Motor neuron (in vitro differentiated cells): ENCODE data around the gene WFDC12. TPM values are rescaled to one million over a fixed set of nuclear protein-coding genes. Genes with fewer than 3 reads are reported as not detected.
"Not testable (repeated sequence)": the region's sequence is repeated elsewhere in the genome, so short reads cannot be mapped to it uniquely, and the experiment has no call there.

ENCODE experiments used
- ATAC-seq, 8 experiments: fragments of 200-7000 bp; cut with Tn5 transposase; replicated peaks in 6 of 8; 2 replicates each; pipeline ENCODE4 v1.8.0; 2021; ENCODE audit warnings: mild to moderate bottlenecking in 8 of 8, moderate library complexity in 8 of 8
- H3K27ac ChIP-seq, 2 donors: fragments of 250-450 bp; sonication (Bioruptor Pico); 2 replicates each; pipeline ENCODE4 v1.9.0; 2021; ENCODE audit warnings: antibody characterized with exemption in 2 of 2, mild to moderate bottlenecking in 2 of 2, moderate library complexity in 1 of 2
- H3K4me1 ChIP-seq, 2 donors: fragments of 250-450 bp; sonication (Bioruptor Pico); replicated peaks in 1 of 2; 2 replicates each; pipeline ENCODE4 v1.6.1; 2021; ENCODE audit warnings: antibody characterized with exemption in 2 of 2, mild to moderate bottlenecking in 2 of 2, moderate library complexity in 1 of 2
- H3K4me3 ChIP-seq, 5 donors: fragments of 250-450 bp; sonication (Bioruptor Pico); 2 replicates each; pipeline ENCODE4 v1.9.0; 2021; ENCODE audit warnings: antibody characterized with exemption in 5 of 5, mild to moderate bottlenecking in 5 of 5, moderate library complexity in 4 of 5
- WGBS, 10 experiments: fragments of 450-650 bp; shearing (Covaris generic); methylation state at CpG; one replicate each; pipeline ENCODE4 v1.0.0; 2022; 5-methylcytosine and 5-hydroxymethylcytosine counted together
- in situ Hi-C, 9 experiments: fragments of 400-800 bp; cut with MboI; loops; one replicate each; pipeline ENCODE4 v1.15.0; 2021; ENCODE audit warnings: low sequenced_read_pairs in 9 of 9, low pct_unique_long_range_greater_than_20kb in 2 of 9; ENCODE audit not compliant: unreplicated experiment in 9 of 9
- total RNA-seq, 8 experiments: library from RNA; unstranded; fragments of 300-600 nt; gene quantifications; 2 replicates each; pipeline versions ENCODE4 v1.2.3 to v1.2.4, GENCODE V29; 2022

WFDC12 gene, protein sequence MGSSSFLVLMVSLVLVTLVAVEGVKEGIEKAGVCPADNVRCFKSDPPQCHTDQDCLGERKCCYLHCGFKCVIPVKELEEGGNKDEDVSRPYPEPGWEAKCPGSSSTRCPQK
- total RNA-seq: not detected

DNA sequence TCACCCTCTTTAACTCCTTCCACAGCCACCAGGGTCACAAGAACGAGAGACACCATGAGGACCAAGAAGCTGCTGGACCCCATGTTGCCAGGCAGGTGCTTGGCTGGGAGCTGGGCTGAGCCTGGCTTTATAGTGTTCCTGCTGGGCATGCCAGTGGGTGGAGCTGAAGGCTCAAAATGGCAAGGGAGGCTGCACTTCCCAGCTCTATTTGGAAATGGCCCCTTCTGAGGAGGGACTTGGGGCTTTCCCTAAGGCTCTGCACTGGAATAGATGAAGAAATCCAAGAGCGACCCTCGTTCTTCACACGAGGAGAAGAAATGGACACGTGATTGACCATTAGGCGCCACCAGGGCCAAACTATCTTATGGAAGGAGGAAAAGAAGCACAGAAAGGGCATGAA lies at the start of gene WFDC12:
WFDC12 (minus strand) TSS at position 101 of the 400 bp plus-strand sequence; CDS start at position 83, 18 bp downstream.
- H3K4me3 ChIP-seq: no peak within 1 kb of the TSS
- WGBS, 10 experiments: 40 to 93% (median 88%) methylated on average over 1 to 5 of the region's 6 CpGs; no CpG with 5 or more reads in 5 of the 10 experiments
- H3K4me1 ChIP-seq: no peaks in the 10 kb centered on the region
- in situ Hi-C loops: loop anchor here in 1 of 9 experiments (25.0 kb wide), 1 partner anchor 163 kb away; no protein-coding TSS in a partner anchor
- ATAC-seq: no peak
- H3K27ac ChIP-seq: no peak within 1 kb of the TSS

DNA sequence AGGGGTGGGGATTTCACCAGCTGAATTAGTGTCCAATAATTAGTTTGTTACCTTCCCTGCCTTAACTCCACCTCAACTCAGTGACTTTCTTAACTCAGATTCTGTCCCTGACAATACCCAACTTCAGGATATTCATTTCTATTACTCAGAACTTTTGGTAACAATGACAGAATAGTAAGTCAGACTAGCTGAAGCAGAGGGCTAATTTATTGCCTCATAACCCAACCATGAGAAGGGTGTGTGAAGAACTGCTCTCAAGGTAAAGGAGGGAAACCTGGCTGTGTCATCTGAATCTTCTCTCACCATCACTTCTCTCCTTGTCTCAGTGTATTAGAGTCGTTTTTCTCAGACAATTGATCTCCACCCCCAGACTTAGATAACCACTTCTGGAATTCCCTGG lies 49.3 kb upstream of the WFDC12 start:
- 0% methylated on average over 1 of the region's 1 CpG; no CpG with 5 or more reads in 6 of the 10 experiments for WGBS, 10 experiments
- H3K4me1 ChIP-seq: no peaks in the 10 kb centered on the region
- in situ Hi-C loops: no loop called here

DNA sequence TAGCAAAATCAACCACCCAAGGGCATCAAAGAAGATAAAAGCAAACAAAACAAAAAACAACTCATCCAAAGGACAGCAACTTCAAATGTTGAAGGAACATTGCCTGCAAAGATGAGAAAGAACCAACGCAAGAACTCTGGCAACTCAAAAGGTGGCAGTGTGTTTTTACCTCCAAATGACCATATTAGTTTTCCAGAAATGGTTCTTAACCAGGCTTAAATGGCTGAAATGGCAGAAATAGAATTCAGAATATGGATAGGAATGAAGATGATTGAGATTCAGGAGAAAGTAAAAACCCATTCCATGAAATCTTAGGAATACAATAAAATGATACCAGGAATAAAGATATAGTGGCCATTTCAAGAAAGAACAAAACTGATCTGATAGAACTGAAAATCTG lies 40.6 kb upstream of the WFDC12 start:
- WGBS, 10 experiments: 33 to 100% (median 78%) methylated on average over 1 of the region's 1 CpG; no CpG with 5 or more reads in 2 of the 10 experiments
- ATAC-seq: no peak
- in situ Hi-C loops: no loop called here

More for the DNA sequence above, 49.3 kb upstream of the WFDC12 start:
- H3K4me3 ChIP-seq: no peak overlapping the region
- no peak overlapping the region for H3K27ac ChIP-seq
- ATAC-seq: no peak

DNA sequence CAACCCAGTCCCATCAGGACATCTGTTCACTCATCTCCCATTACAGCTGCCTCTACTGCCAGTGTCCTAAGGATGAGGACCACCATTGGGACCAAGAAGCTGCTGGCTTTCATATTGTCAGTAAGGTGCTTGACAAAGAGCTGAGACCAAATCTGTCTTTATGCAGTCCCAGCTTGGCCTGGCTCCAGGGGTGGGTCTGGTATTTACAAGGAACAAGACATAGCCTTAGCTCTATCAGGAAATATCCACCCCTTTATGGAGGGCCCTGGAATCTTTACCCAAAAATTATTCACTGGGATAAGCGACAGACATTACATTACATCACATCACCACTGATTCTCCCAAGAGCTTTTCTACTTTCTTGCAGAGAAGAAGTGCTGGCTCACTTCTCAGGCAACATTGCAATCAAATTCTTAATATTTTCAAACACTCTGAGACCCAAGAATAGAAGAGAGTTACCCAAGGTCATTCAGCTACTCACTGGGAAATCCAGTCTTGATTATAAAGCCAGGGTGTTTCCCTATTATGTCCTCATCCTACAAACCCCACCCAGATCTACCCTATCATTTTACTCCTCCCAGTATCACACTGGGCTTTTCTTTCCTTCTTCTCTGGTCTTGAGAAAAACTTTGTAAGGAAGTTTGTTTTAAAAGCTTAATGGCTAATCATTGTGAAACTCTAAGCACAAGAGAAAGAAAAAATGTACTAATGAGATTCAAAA lies 39.0 kb upstream of the WFDC12 start:
- Histone ChIP-seq H3K4me1 (no peaks in the 10 kb centered on the region), H3K27ac (no peak overlapping the region), H3K4me3 (no peak overlapping the region)
- peak in 2 of 8 experiments; percentile 92 to 96 for ATAC-seq
- in situ Hi-C loops: no loop called here
- 0 to 86% (median 36%) methylated on average over 1 of the region's 1 CpG; no CpG with 5 or more reads in 4 of the 10 experiments for WGBS, 10 experiments

More for the DNA sequence above, 40.6 kb upstream of the WFDC12 start:
- Histone ChIP-seq H3K27ac (no peak overlapping the region), H3K4me1 (no peaks in the 10 kb centered on the region), H3K4me3 (no peak overlapping the region)

DNA sequence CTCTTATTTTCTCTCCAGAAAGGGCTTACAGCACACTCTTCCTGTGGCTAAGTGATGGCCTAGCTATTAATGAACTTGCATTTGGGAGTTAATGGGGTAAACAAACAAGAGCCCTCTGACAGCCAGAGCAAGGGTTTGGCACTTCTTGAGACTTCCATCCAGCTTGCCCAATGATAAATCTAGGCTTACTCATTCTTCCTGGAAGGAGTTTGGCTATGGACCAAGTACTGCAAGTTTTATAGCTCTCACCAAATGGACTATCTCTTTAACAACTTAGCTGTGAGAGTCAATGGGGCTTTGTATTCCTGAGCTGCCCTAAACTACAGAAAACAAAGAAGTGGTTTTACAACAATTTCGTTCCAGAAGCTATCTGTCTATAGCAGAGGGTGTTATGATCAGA lies 33.7 kb upstream of the WFDC12 start:
- in situ Hi-C loops: no loop called here
- no peak overlapping the region for H3K4me3 ChIP-seq
- no peaks in the 10 kb centered on the region for H3K4me1 ChIP-seq
- ATAC-seq: peak in 5 of 8 experiments; percentile 61 to 98 (median 75)
- WGBS, 10 experiments: 0 to 40% (median 33%) methylated on average over 1 of the region's 1 CpG; no CpG with 5 or more reads in 5 of the 10 experiments
- no peak overlapping the region for H3K27ac ChIP-seq

DNA sequence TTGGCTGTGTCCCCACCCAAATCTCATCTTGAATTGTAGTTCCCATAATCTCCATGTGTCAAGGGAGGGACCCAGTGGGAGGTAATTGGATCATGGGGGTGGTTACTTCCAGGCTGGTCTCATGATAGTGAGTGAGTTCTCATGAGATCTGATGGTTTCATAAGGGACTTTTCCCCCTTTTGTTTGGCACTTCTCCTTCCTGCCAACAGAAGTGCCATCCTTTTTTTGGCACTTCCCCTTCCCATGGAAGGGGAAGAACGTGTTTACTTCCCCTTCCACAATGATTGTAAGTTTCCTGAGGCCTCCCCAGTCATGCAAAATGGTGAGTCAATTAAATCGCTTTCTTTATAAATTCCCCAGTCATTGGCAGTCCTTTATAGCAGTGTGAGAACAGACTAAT lies 32.4 kb upstream of the WFDC12 start:
- in situ Hi-C loops: no loop called here
- no peak for ATAC-seq
- WGBS, 10 experiments: 0 to 100% (median 47%) methylated on average over 1 to 2 of the region's 2 CpGs
- Histone ChIP-seq H3K4me3 (no peak overlapping the region), H3K27ac (no peak overlapping the region), H3K4me1 (no peaks in the 10 kb centered on the region)

DNA sequence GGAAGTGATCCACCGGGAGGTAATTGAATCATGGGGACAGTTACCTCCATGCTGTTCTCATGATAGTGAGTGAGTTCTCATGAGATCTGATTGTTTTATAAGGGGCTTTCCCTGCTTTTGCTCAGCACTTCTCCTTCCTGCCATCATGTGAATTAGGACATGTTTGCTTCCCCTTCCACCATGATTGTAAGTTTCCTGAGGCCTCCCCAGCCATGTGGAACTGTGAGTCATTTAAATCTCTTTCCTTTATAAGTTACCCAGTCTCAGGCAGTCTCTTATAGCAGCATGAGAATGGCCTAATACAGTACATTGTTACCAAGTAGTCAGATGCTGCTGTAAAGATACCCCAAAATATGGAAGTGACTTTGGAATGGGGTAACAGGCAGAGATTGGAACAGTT lies 30.5 kb upstream of the WFDC12 start:
- WGBS, 10 experiments: 83 to 100% (median 100%) methylated on average over 1 of the region's 1 CpG; no CpG with 5 or more reads in 7 of the 10 experiments
- H3K4me3 ChIP-seq, H3K4me1 ChIP-seq, ATAC-seq, H3K27ac ChIP-seq, in situ Hi-C loops: not testable (repeated sequence)

DNA sequence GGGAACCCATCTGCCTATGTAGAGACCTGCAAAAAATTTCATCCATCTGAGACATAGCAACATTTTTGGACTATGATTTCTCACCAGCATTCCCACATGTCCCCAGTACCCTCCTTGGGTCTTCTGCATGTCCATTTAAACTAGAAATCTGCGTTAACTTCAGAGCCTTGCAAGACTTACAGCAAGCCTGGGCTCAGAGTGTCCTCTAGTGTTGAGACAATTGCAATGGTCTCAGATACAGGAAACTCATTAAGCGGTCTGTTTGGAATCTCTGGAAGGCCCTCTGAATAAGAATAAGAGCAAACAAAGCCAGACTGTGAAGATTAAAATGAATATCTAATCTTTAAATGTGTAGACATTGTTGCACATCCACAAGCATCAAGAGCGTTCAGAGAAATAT lies 29.9 kb upstream of the WFDC12 start:
- ATAC-seq: no peak
- Histone ChIP-seq H3K4me3 (no peak overlapping the region), H3K27ac (no peak overlapping the region), H3K4me1 (no peaks in the 10 kb centered on the region)
- in situ Hi-C loops: no loop called here
- WGBS, 10 experiments: 32 to 100% (median 60%) methylated on average over 1 to 3 of the region's 3 CpGs

DNA sequence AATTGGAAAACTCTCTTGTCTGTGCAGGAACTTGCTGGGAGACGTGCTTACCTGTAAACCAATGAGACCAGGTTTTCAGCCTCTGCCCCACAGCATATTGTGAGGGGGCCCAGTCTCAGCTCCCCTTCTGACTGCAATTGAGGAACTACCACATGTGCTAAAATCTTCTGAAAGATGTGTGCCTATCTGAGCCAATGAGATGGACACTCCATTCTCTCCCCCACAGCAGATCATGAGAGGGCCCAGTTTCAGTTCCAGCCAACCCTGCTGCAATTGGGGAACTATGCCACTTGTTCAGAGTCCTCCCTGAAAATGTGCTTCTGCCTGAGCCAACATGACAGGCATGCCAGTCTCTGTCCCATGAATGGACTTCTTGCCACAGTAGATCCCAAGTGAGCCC lies 29.5 kb upstream of the WFDC12 start:
- ATAC-seq: no peak
- Histone ChIP-seq H3K27ac (no peak overlapping the region), H3K4me1 (no peaks in the 10 kb centered on the region), H3K4me3 (no peak overlapping the region)
- in situ Hi-C loops: no loop called here
- 60% methylated on average over 1 of the region's 1 CpG; no CpG with 5 or more reads in 9 of the 10 experiments for WGBS, 10 experiments

DNA sequence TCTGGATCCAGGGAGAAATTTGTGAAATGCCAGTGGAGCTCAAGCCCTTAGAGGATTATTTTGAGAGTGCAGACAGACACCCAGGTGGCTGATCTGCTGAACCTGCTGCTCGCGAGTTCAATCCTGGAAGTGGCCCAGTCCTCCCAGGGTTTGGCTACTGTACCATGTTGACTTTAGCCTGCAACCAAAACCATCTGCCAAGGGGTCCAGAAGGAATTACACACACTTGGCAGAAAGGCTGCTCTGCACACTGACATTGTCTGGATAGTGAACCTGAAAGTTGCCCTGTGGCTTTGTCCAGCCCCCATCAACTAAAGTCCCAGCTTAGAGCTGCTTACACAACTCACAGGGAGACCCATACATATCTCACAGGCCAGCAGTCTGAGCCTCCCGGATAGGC lies 28.9 kb upstream of the WFDC12 start:
- 57 to 100% (median 87%) methylated on average over 1 to 2 of the region's 3 CpGs; no CpG with 5 or more reads in 4 of the 10 experiments for WGBS, 10 experiments
- H3K27ac ChIP-seq: no peak overlapping the region
- ATAC-seq: no peak

DNA sequence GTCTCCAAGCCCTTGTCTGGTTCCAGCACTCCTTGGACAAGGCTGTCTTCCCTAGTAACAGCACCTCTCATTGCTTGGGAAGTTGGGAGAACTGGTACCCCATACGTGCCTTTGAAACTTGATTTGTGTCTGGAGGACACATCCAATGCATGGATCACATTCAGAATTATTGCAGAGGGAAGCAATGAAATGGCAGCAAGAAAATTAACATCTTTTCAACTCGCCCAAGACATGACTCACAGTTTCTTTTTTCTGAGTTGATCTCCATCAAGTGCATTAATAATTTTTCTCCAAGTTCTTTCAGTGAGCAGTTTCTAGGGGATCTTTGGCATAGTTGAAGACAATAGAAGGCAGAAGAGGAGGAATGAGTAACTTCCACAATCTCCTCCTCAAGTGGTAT lies 28.1 kb upstream of the WFDC12 start:
- Histone ChIP-seq H3K4me1 (no peaks in the 10 kb centered on the region), H3K27ac (no peak overlapping the region), H3K4me3 (no peak overlapping the region)
- in situ Hi-C loops: no loop called here
- WGBS, 10 experiments: 0 to 86% (median 33%) methylated on average over 1 to 2 of the region's 2 CpGs; no CpG with 5 or more reads in 1 of the 10 experiments
- ATAC-seq: peak in 2 of 8 experiments; percentile 78 to 83

More for the DNA sequence above, 28.9 kb upstream of the WFDC12 start:
- Histone ChIP-seq H3K4me1 (no peaks in the 10 kb centered on the region), H3K4me3 (no peak overlapping the region)
- in situ Hi-C loops: no loop called here

DNA sequence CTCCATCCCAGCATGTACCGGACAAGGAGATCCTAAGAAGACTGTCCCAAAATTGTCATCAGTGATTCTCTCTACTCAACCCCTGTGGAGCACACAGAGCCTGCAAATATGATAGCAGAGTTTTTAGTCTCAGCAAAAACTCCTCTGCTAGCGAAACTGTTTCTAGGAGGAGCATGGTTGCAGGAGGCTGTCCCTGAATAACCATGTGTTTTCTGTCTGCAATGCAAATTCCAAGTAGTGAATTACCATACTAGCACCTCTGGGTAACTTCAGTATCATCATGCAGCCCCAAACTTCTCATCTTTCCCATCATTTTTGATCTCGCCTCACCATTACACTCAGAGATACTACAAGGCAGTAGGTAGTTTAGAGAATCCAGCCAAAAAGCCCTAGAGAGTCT lies 24.8 kb upstream of the WFDC12 start:
- no peak overlapping the region for H3K27ac ChIP-seq
- in situ Hi-C loops: loop anchor here in 1 of 9 experiments (25.0 kb wide), 1 partner anchor 138 kb away; no protein-coding TSS in a partner anchor
- H3K4me1 ChIP-seq: no peaks in the 10 kb centered on the region
- WGBS, 10 experiments: 56 to 100% (median 71%) methylated on average over 1 to 3 of the region's 3 CpGs; no CpG with 5 or more reads in 4 of the 10 experiments
- peak in 3 of 8 experiments; percentile 73 to 77 (median 74) for ATAC-seq
- H3K4me3 ChIP-seq: no peak overlapping the region

DNA sequence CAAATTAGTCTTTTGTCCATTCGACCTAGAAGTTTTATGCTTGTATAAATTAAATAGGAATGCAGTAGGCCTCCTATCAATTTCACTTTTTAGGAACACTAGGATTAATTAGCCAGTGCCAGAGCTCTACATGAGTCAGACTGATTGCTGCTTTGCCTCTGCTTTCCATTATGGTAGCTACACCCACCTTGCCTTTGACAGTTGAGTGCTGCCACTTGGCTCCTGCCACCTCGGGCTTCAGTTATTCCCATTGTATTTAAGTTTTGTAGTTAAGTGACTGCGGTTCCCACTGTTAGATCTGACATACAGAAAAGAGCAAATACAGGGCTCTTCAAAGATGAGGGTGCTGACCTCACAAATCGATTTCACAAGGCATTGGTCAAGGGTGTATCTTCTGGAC lies 16.6 kb upstream of the WFDC12 start:
- Histone ChIP-seq H3K4me1 (no peaks in the 10 kb centered on the region), H3K4me3 (no peak overlapping the region), H3K27ac (no peak overlapping the region)
- no peak for ATAC-seq
- in situ Hi-C loops: loop anchor here in 1 of 9 experiments (25.0 kb wide), 1 partner anchor 146 kb away; no protein-coding TSS in a partner anchor
- 0 to 88% (median 52%) methylated on average over 1 to 4 of the region's 4 CpGs; no CpG with 5 or more reads in 1 of the 10 experiments for WGBS, 10 experiments
